ENCODE results near the gene PRIM2.
"Not testable (repeated sequence)": the region's sequence is repeated elsewhere in the genome, so short reads cannot be mapped to it uniquely, and the experiment has no call there.

- not testable (repeated sequence) for TF ChIP-seq CTCF (IDR thresholded peaks at IDR 0.05; ENCODE audit: insufficient read depth, low read length, poor library complexity, severe bottlenecking); EZH2phosphoT487 (conservative IDR thresholded peaks at IDR 0.05; ENCODE audit: low read length)
These were observed 73.4 kb downstream of the PRIM2 start for GRCh38 chr6:57390818-57391217.
